IPS-NIHi7 (cell line): ENCODE data around the gene ACOT11.

Experiments used
- DNase-seq: peaks from one replicate; pipeline ENCODE4 v3.0.0; 2012; ENCODE audit warnings: mixed read lengths; ENCODE audit errors: extremely low spot score

Gene ACOT11

GRCh38 chr1:54564312-54565112 lies 16.5 kb downstream of the ACOT11 start:
- DNase-seq = no peak

- DNase-seq = no peak
Observed at GRCh38 chr1:54565113-54565501, 17.1 kb downstream of the ACOT11 start.

- no peak for DNase-seq
Observed at GRCh38 chr1:54566438-54567141, 18.6 kb downstream of the ACOT11 start.

- no peak for DNase-seq
Observed at GRCh38 chr1:54567961-54568360, 19.9 kb downstream of the ACOT11 start.

- DNase-seq = no peak
Observed at GRCh38 chr1:54569339-54569738, 21.3 kb downstream of the ACOT11 start.

GRCh38 chr1:54570161-54570560 lies 22.1 kb downstream of the ACOT11 start:
- no peak for DNase-seq

GRCh38 chr1:54571326-54571725 lies 23.3 kb downstream of the ACOT11 start:
- DNase-seq = no peak

GRCh38 chr1:54571803-54572541 lies 23.9 kb downstream of the ACOT11 start:
- peak; percentile 77 for DNase-seq

GRCh38 chr1:54572542-54572850 lies 24.5 kb downstream of the ACOT11 start:
- DNase-seq = no peak

GRCh38 chr1:54574158-54574778 lies 26.2 kb downstream of the ACOT11 start:
- DNase-seq = no peak

GRCh38 chr1:54575161-54575560 lies 27.1 kb downstream of the ACOT11 start:
- no peak for DNase-seq

GRCh38 chr1:54575605-54576290 lies 27.7 kb downstream of the ACOT11 start:
- DNase-seq = no peak

- DNase-seq = no peak
Observed at GRCh38 chr1:54577612-54578011, 29.6 kb downstream of the ACOT11 start.

GRCh38 chr1:54579337-54579781 lies 31.3 kb downstream of the ACOT11 start:
- DNase-seq = no peak

- DNase-seq = no peak
Observed at GRCh38 chr1:54580856-54581550, 33.0 kb downstream of the ACOT11 start.

- no peak for DNase-seq
Observed at GRCh38 chr1:54581621-54582035, 33.6 kb downstream of the ACOT11 start.

- peak; percentile 61 for DNase-seq
Observed at GRCh38 chr1:54582566-54583306, 34.7 kb downstream of the ACOT11 start.

- no peak for DNase-seq
Observed at GRCh38 chr1:54583307-54583686, 35.3 kb downstream of the ACOT11 start.

GRCh38 chr1:54583871-54584270 lies 35.8 kb downstream of the ACOT11 start:
- no peak for DNase-seq

- DNase-seq = no peak
Observed at GRCh38 chr1:54584575-54584974, 36.5 kb downstream of the ACOT11 start.
